Ramos (cell line): ENCODE data around the gene TFDP3.

Experiments used
- in situ Hi-C: fragments of 300-500 bp; cut with MboI; formaldehyde crosslinking; loops from one replicate; pipeline ENCODE4 v1.14.3; 2022; ENCODE audit warnings: low sequenced_read_pairs; ENCODE audit not compliant: unreplicated experiment

Gene TFDP3, protein sequence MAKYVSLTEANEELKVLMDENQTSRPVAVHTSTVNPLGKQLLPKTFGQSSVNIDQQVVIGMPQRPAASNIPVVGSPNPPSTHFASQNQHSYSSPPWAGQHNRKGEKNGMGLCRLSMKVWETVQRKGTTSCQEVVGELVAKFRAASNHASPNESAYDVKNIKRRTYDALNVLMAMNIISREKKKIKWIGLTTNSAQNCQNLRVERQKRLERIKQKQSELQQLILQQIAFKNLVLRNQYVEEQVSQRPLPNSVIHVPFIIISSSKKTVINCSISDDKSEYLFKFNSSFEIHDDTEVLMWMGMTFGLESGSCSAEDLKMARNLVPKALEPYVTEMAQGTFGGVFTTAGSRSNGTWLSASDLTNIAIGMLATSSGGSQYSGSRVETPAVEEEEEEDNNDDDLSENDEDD

DNA sequence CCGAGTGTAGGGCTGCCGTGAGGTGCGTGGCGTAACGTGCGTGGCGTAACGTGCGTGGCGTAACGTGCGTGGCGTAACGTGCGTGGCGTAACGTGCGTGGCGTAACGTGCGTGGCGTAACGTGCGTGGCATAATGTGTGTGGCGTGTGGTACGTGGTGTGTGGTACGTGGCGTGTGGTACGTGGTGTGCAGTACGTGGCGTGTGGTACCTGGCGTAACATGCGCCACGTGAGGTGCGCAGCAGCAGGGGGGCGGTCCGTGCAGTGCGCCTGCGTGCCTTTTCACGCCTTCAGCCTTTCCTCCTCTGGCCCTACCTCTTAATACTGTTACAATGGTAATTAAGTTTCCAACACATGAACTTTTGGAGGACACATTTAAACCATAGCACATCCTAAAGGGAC lies at the start of gene TFDP3:
Gene TFDP3, minus strand, starts transcription at position 26 of the 400 bp plus-strand sequence. CDS start 95 bp downstream, outside the sequence.
- in situ Hi-C loops: no loop called here

DNA sequence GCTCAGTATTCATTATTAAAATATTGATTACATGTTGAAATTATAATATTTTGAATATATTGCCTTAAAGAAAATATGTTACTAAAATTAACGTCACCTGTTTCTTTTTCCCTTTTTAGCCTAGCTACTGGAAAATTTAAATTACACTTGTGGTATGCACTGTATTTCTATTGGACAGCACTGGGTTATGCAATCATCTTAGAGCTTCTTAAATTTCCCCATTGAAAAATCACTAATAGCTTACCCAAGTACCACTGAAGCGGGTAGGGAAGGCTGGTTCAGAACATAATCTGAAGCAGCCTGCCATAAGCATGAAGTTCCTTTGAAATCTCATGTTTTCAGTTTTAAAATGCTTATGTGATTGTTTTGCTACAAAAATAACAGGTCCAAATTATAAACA lies 49.5 kb upstream of the TFDP3 start:
- in situ Hi-C loops: no loop called here

DNA sequence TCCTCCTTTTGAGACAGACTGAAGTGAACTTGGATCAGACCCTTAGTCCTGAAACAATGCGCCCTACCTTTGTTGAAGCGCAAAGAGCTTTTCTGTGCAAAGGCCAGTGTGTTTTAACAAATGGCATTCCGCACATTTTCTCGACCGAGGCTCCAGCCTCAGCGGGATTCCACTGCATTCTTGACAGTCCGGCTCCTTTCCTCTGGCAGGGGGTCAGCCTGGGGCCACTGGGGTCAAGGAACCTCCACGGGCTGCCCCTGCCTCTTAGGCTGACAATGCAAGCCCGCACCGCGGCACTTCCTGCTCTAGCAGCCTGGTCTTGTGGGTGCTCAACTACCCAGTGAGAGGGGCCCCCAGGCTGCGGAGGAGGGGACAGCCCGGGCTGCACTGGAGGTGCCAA lies 47.2 kb upstream of the TFDP3 start:
- in situ Hi-C loops: no loop called here

- in situ Hi-C loops: no loop called here
Measured at GRCh38 chrX:133258481-133258880, 40.3 kb upstream of the TFDP3 start.

DNA sequence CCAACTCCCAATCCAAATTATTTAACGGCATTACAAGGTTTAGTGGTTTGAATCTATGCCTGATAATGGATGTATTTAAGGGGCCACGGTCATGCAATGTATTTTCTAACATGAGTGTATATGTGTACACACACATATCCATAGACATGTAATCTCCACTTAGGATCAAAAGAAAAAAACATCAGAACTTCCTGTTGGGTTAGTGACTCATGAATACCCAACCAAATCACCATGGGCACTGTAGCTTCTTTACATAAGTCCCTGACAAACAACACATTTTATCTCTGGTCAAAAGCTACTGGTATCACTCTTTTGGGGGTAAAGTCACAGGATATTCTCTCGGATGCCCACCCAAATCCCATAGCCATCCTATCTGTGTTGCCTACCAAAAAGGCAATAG lies 36.5 kb upstream of the TFDP3 start:
- in situ Hi-C loops: no loop called here

DNA sequence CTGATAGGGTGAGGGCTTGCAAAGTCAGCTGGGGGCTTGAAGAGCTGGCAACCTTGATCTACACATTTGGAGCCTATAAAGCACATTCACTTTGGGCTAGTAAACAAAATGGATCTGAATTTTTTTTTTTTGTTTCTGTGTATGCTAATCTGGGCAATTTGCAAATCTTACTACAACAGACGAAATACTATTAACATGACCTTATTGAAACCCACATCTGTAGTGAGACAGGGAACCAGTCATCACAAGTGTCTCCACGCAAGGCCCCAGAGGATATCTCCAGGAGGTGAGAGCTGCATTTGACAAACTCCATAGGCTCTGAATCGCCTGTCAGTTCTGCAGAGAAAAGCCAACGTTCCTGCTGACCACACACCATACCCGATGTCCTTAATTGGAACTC lies 33.0 kb upstream of the TFDP3 start:
- in situ Hi-C loops: no loop called here

GRCh38 chrX:133250184-133251100 lies 32.3 kb upstream of the TFDP3 start:
- in situ Hi-C loops: no loop called here

GRCh38 chrX:133249266-133250058 lies 31.3 kb upstream of the TFDP3 start:
- in situ Hi-C loops: no loop called here

DNA sequence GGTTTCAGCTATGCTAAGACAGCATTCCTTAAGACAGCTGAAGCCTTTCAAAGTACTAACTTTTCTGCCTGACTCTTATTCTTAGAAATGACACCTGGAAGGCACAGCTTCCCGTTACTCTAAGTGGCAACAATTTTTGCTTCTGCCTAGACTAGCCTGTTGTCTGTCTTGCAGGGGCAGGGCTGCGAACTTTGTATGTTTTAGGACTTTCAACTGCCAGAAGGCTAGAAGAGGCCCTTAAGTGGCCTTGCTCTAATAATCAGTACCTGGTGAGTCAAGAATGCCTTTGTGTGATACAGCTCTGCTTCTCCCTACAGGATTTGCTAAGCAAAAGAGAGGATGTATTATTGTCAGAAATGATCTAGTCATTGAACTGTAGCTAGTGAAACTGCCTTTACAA lies 30.0 kb upstream of the TFDP3 start:
- in situ Hi-C loops: no loop called here

GRCh38 chrX:133246921-133247320 lies 28.8 kb upstream of the TFDP3 start:
- in situ Hi-C loops: no loop called here

- in situ Hi-C loops: no loop called here
Measured at GRCh38 chrX:133235830-133236229, 17.7 kb upstream of the TFDP3 start.

DNA sequence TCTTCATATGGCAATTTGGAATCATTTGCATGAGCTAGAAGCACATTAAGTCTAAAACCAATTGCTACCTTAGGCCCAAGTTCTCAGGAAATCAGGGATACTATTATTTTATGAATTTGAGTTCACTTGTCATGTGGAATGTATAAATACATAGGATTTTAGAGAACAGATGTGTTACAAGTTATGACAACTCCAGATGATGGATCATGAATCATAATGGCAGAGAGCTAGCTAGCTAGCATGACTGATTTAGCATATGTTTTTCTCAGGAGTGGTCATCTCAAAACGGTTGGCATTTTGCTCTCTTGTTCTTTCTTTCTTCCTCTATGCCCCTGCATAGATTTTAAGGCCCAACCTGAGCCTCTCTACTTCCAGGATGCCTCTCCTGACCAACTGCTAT lies 14.2 kb upstream of the TFDP3 start:
- in situ Hi-C loops: no loop called here

DNA sequence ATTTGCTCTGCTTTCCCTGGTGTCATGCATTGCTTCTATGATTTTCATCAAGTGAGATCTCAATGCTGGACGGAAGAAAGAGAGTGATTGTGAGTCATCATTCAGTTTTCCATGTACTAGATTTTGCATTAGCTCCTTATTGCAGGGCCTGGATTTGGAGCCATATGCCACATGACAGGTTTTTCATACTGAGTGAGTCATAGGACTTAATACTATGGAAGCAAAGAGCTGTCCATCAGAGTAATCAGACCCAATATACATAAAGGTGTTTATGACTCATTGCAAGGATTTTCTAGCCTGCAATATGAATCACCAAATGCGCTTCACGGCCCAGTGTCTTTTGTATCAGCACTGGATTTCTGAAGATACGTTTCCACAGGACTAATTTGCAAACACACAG lies 11.2 kb upstream of the TFDP3 start:
- in situ Hi-C loops: no loop called here

GRCh38 chrX:133215747-133216146 lies 2.4 kb downstream of the TFDP3 start:
- in situ Hi-C loops: no loop called here

DNA sequence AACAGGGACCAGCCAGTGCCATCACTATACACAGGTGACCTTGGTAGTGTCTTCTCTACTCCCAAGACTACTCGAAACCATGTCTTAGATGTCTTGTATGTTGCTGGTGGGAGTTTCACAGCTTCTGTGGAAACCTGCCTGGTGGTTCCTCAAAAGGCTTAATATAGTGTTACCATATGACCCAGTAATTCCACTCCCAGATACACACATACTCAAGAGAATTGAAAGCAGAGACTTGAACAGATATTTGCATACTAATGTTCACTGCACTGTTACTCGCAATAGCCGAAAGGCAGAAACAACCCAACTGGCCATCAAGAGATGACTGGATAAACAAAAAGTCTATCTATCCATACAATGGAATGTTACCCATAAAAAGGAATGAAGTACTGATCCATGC lies 3.1 kb downstream of the TFDP3 start:
- in situ Hi-C loops: no loop called here

- in situ Hi-C loops: no loop called here
Measured at GRCh38 chrX:133214301-133214700, 3.9 kb downstream of the TFDP3 start.

DNA sequence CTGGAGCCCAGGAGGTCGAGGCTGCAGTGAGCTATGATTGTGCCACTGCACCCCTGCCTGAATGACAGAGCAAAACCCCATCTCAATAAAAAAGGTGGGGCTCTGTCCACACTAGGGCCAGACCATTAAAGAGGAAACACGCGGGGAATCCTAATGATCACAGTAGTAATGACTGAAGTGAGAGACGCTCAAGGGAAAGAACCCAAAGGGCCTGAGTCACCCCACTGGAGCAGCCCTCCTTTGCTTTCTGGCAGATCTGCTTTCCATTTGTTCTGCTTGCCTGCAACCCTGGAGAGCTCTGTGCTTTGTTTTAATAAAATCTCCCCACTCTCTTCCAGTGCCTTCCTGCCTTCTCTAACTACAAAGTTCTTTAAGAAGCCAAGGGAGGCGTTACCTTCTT lies 5.0 kb downstream of the TFDP3 start:
- in situ Hi-C loops: no loop called here

GRCh38 chrX:133207751-133208150 lies 10.4 kb downstream of the TFDP3 start:
- in situ Hi-C loops: no loop called here

DNA sequence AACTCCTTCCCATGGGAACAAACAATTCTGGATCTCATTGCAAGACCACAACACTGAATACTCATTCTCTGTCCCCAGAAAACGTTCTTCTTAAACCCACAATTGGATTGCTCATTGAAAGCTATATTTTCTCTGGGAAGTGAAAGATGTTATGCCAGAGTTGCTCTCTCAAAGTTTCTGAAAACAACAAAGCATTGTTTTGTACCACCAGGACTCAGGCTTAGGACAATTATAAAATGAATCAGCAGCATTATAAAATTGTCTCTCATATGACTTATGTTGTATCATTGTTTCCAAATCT lies 26.5 kb downstream of the TFDP3 start:
- in situ Hi-C loops: no loop called here

DNA sequence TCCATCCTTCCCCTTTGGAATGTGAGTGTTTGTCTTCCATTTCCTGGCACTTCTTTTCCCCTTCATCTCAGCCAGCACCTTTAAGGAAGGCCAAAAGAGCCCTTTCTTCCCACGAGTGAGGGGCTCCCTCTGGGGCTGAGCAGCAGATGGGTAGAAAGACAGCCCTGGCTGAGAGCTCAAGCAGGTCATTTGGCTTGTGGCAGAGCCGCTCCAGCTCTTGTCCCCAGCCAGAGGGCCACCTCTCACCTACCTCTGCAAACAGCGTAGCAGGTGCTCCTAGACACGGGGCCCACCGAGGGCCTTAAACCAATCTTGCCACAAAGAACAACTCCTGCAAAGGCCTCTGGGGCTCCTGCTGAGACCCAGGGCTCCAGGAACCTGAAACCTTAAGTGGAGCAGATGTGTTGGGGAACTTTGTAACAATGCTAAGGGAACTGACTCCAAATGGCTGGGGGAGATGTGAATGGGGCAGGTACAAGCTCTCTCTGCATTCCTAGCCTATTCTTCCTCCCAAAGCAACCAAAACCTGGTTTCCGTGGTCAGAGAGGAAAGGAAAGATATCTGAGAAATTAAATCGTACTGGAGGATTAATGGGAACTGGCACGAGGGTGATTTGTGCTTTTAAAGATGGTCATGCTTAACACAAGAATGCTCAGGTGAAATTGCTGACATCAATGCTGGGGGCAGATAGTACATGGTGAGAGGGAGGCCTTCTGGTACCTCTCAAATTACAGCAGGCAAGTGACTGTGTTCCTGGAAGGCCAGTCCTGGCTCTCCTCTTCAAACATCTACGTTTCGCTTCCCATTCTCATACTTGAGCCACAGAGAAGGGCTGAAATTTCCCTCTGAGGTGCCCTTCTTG lies 27.0 kb downstream of the TFDP3 start:
- in situ Hi-C loops: no loop called here
